HG03457 (cell line): ENCODE measurements around the gene LTA.
A peak's percentile ranks its signal among the peaks of the same experiment; 100 is the strongest.
"Not testable (repeated sequence)": the region's sequence is repeated elsewhere in the genome, so short reads cannot be mapped to it uniquely, and the experiment has no call there.

Source experiments
- ATAC-seq: cut with Tn5 transposase; IDR thresholded peaks from one replicate; pipeline ENCODE4 v1.9.1; 2021; ENCODE audit warnings: moderate number of reproducible peaks; ENCODE audit not compliant: unreplicated experiment

LTA gene

DNA sequence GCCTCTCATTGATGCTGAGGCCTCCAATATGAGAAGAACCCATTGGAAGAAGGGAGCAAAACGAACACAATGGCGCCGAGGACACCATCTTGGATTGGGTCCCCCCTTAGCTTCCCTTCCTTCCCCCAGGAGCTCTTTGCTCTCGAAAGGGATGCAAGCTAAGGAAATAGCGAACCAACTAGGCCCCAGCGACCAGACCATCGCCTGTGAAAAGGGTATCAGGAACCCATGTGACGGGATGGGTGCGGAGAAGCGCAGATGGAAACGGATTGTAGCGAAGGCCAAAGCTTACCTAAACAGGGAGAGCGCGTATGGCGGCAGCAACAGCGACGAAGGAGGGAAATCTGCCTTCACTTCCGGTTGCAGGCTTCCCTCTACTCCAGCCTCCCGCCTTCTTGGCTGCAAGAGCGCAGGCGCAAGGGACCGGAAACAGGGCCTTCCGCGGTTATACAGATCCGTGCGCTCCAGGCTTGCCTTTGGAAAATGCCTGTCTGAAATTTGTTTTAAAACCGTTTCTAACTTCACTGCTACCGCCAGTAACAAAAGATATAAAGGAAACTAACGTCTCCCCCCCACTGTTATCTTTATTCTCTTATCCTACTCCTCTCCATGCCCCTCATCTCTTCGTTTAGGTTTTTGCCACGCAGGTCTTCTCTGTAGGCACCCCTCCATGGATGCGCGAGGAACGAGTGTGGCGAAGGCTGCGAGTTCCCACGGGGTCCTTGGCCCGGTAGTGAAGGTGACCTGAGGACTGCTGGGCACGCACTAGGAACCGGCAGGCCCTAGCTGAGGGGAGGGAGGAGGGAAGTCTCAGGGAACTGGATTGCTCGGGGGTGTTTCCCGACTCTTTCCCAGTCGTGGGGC lies 30.2 kb upstream of the LTA start, which contains the start of gene DDX39B:
Gene DDX39B, minus strand, starts transcription at position 346 of the 864 bp plus-strand sequence. CDS start 1,471 bp downstream, outside the sequence.
- peak; percentile 39 for ATAC-seq

DNA sequence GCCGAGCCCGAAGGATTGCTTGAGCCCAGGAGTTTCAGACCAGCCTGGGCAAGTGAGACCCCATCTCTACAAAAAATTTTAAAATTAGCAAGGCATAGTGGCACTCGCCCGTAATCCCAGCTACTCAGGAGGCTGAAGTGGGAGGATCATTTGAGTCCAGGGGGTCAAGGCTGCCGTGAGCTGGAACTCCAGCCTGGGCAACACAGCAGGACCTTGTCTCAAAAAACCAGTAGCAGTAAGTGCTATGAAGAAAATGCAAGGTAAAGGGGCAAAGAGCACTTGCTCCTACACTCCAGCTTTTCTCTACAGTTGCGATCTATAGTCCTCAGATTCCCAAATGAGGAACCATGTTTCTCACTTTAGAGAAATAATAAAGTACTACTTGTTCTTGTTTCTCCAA lies 28.4 kb upstream of the LTA start:
- no peak for ATAC-seq

- ATAC-seq = no peak
These were observed 27.4 kb upstream of the LTA start for GRCh38 chr6:31544676-31545075.

GRCh38 chr6:31545291-31545690 lies 26.8 kb upstream of the LTA start:
- no peak for ATAC-seq

DNA sequence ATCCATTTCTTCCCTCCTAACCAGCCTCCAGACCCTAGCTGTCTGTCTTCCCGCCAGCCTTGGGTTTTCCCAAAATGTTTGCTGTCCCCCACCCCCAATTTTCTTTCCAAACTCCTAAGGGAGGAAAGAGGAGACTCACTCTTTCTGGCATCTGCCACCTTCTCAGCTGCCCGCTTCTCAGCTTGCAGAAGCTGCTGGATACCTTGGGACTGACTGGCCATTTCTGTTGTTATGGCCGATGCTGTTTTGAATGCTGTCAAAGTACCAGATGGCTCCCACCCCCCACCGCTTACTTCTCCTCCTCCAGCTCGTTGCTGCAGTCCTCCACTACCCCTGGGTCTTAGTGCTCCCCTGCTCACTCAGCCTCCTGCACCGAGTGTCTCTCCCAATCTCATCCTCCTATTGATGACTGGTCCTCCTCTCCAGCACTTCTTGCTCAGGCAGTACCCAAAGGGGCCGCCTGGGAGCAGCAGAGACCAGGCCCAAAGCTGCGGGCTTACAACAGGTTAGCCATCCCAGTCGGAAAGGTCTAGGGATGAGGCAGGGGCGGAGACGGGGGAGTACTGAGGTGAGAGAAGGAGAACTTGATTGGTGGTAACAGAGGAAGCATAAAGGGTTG lies 25.6 kb upstream of the LTA start, which contains the start of gene ATP6V1G2:
Gene ATP6V1G2, minus strand, starts transcription at position 270 of the 619 bp plus-strand sequence. Its CDS starts 49 bp downstream, at position 221.
- no peak for ATAC-seq

DNA sequence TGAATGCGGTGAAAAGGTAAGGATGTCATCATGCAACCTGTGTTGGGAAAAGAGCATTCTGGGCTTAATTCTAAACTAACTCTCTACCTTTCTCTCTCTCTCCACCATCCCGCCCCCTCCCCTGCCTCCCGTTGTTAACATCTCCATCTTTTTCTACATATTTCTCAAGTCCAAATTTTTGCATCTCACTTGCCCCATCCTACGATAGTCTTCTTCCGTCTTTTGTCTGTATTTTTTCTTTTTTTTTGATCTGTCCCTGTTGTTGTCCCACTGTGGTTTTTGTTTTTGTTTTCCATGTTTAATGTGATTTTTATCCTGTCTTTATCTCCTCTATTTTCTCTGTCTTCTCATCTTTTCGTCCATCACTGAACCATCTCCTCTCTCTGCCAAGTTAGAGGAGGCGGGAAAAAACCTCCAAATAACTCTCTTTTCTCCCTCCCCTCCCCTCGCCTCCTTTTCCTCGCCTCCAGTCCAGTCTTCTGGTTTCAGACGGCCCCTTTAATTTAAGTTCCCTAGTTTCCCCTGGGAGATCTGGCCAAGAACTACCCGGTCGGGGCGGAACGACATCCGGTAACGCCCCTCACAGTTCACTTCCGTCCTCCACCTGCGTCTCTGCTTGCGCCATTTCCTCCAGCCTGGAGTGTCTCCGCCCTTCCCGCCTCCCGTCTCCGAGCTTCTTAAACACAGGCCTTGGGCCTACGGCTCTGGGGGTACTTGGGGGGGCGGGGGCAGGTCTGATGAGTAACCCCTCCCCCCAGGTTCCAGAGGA lies 24.9 kb upstream of the LTA start, which contains the start of gene NFKBIL1:
Gene NFKBIL1, plus strand, starts transcription at position 651 of the 769 bp plus-strand sequence. Its CDS starts 87 bp downstream, at position 738.
- ATAC-seq = peak; percentile 39

GRCh38 chr6:31547727-31548543 lies 24.2 kb upstream of the LTA start:
- ATAC-seq = no peak

GRCh38 chr6:31548544-31548873 lies 23.6 kb upstream of the LTA start:
- ATAC-seq = no peak

DNA sequence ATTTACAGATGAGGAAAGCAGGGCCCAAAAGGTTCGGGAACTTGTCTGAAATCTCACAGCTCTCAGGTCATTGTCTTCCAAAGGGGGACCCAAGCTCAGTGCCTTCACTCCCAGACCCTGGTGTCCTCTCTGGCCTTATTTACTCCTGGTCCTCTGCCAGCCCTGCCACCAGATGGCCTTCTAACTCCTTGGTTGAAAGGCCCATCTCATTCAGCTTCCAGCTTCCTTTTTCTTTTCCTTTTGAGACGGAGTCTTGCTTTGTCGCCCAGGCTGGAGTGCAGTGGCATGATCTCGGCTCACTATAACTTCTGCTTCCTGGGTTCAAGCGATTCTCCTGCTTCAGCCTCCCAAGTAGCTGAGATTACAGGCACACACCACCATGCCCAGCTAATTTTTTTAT lies 20.7 kb upstream of the LTA start:
- not testable (repeated sequence) for ATAC-seq

DNA sequence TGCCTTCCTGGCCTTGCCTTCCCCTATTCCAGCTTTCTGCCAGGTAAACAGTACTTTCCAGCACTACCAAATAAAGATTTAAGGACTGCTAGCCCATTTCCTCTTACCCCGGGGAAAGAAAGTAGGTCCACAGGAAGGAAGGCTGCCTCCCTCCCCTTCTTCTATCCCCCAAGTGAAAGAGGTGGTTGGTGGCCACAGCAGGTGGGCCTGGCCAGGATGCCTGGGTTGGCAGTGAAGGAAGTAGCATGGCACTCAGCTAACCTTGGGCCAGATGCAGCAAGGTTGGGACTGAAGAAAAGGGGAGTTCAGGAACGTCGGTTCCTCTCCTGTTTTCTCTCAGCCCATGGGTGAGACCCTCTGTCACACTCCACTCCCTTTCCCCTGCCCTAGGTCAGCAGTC lies 15.8 kb upstream of the LTA start:
- ATAC-seq = no peak

DNA sequence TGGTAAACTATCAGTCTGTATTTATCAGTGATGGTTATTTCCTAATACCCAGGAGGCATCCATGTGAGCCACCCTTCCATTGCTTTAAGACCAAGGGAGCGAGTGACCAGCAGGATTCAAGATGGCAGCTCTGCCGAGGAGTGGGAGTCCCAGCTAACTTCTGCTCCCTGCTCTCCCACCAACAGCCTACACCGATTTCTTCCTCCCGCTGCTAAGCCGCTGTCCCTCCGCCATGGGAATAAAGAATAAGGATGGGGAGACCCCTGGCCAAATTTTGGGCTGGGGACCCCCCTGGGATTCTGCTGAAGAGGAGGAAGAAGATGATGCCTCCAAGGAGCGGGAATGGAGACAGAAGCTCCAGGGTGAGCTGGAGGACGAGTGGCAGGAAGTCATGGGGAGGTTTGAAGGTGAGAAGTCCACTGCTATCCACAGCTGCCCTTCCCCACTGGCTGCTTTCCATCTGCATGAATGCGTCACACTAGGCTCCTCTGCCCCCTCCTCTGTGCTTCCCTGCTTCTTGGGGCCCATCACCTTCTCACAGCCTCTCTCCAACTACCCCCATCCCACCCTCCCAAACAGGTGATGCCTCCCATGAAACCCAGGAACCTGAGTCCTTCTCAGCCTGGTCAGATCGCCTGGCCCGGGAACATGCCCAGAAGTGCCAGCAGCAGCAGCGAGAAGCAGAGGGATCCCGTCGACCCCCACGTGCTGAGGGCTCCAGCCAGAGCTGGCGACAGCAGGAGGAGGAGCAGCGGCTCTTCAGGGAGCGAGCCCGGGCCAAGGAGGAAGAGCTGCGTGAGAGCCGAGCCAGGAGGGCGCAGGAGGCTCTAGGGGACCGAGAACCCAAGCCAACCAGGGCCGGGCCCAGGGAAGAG lies 14.4 kb upstream of the LTA start:
- ATAC-seq = no peak

DNA sequence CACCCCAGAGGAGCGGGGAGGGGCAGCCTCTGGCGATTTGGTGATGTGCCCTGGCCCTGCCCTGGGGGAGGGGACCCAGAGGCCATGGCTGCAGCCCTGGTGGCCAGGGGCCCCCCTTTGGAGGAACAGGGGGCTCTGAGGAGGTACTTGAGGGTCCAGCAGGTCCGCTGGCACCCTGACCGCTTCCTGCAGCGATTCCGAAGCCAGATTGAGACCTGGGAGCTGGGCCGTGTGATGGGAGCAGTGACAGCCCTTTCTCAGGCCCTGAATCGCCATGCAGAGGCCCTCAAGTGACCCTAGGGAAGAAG lies 13.8 kb upstream of the LTA start:
- ATAC-seq = no peak

- ATAC-seq = no peak
These were observed 13.2 kb upstream of the LTA start for GRCh38 chr6:31558631-31559500.

DNA sequence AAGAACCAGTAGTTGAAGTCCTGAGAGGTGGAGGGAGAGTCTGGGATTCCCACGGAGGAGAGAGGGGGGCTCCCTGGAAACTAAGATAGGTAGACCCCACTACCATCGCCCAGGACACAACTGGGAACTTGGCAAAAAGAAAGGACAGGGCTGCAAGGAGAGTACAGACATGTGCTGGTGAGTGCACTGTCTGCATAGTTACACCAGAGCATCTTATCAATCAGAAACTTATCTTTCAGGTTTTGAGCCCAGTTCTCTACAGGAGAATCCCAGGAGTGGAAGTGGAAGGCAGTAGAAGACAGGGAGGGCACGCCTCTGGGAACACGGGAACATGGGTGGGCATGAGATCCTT lies 12.5 kb upstream of the LTA start:
- no peak for ATAC-seq

DNA sequence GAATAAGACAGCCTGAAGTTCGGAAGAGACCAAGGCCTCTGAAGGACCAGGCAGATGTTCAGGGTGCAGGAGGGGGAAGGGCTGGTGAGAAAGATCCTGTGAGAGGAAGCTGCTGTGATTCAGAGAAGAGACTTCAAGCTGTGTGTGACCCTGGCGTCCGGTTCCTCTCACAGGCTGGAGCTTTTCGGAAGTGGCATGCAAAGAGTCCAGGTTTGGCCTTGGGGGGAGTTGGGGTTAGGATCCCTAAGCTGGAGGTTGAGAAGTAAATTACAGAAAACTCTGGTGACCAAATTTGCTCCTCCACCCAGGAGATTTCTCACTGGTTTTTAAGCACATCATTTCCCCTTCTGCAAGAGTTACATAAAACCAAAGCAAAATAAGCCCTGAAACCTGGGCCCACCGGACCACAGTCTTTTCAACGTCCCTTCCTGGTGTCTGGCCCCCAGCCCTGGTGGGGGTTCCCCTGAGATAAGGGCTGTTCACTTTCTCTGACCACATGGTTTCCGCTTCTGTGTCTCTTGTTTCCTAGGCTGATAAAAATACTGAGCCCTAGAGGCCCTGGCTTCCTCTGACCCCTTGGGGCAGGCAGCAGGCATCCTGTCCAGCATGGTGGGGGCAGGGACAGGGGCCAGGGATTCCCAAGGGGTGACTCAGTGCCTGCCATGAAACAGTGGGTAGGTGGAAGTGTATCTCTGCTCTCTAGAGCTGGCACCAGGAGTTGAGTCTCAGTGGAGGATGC lies 12.0 kb upstream of the LTA start:
- ATAC-seq = peak; percentile 38

DNA sequence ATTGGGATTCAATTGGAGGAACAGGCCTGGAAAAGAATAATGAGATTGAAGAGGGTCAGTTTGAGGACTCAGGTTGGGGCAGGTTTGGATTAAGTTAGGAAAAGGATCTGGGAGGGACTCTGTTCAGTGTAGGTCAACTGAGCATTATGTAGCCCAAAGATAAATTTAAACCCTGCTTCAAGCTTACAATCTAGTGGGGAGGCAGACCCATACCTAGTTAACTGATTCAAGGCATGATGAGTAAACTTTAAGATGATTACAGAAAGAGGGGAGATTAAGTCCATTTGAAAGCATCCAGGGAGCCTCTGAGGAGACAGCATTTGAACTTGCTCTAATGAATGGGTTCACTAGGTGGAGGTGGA lies 11.4 kb upstream of the LTA start:
- no peak for ATAC-seq

DNA sequence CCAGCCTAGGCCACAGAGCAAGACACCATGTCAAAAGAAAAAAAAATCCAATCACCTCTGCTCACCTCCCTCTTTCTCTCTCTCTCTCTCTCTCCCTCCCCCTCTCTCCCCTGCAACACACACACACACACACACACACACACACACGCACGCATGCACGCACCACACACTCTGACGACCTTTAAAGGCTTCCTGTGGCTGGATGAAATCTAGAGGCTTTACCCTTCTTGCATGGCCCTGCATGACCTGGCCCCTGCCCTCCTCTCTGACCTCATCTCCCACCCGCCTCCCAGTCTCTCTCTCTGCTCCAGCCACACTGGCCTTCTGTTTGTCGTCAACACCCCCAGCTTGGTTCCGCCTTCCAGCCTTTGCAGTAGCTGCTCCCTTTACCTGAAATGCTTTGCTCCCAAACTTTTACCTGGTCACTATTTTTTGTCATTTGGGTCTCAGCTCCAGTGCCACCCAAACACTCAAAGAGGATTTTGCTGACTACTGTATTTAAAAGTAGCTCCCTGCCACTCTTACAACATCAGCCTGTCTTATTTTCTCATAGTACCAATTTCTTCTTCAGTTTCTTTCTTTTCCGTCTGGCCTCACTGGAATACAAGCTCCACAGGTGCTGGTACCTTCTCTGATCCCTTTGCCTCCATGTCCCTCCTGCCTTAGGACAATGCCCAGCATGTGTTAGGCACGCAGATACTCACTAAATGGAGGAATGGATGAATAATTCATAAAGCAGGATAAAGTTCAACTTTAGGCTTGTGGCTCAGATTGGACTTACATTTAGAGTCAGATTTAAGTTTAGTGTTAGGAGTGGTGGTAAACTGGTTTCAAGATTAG lies 4.3 kb upstream of the LTA start:
- no peak for ATAC-seq
